IMR-90 (cell line): ENCODE measurements around the gene TLCD4. TPM values are rescaled to one million over a fixed set of nuclear protein-coding genes. Genes with fewer than 3 reads are reported as not detected.

ENCODE experiments used
- ATAC-seq: fragments of 200-7000 bp; cut with Tn5 transposase; 2 replicates; pipeline ENCODE4 v1.9.1; 2020; ENCODE audit warnings: low read depth, mild to moderate bottlenecking, moderate library complexity
- BruUV-seq: library from RNA; stranded (reverse); fragments of 400-500 nt; replicated peaks from 2 replicates; lab custom pipeline; 2021; lab: Mats Ljungman, UMichigan
- CTCF ChIA-PET: fragments of 300-600 bp; formaldehyde crosslinking; extraction: SDS; loops from one replicate; lab custom pipeline; 2021; ENCODE audit warnings: antibody characterized with exemption; lab: Yijun Ruan, JAX
- POLR2A ChIA-PET: fragments of 300-600 bp; sonication (Branson Sonifier 250); formaldehyde crosslinking; loops from one replicate; lab custom pipeline; 2022; ENCODE audit warnings: antibody characterized with exemption; ENCODE audit not compliant: unreplicated experiment; lab: Charles Lee
- DNase-seq: peaks from one replicate; pipeline ENCODE4 v3.0.0; 2013
- H2AFZ ChIP-seq: replicated peaks from 2 replicates; pipeline ENCODE3; 2013; ENCODE audit warnings: low read length, mild to moderate bottlenecking; ENCODE audit not compliant: poor library complexity
- H2AK5ac ChIP-seq: 2 replicates; pipeline ENCODE4 v1.6.1; 2013; ENCODE audit warnings: low read depth, low read length, inconsistent platforms
- H2AK9ac ChIP-seq: replicated peaks from 2 replicates; pipeline ENCODE3; 2013; ENCODE audit warnings: mild to moderate bottlenecking, low read depth, low read length, moderate library complexity; ENCODE audit not compliant: poor library complexity
- H2BK120ac ChIP-seq: 2 replicates; pipeline ENCODE4 v1.6.1; 2013; ENCODE audit warnings: low read depth, low read length, inconsistent platforms
- H2BK15ac ChIP-seq: 3 replicates; pipeline ENCODE4 v1.6.1; 2013; ENCODE audit warnings: low read depth, low read length, inconsistent platforms
- H2BK20ac ChIP-seq: 2 replicates; pipeline ENCODE4 v1.6.1; 2013; ENCODE audit warnings: low read depth, mild to moderate bottlenecking, inconsistent platforms, low read length, moderate library complexity
- H2BK5ac ChIP-seq: 2 replicates; pipeline ENCODE4 v1.6.1; 2013; ENCODE audit warnings: mild to moderate bottlenecking, low read depth, low read length, inconsistent platforms; ENCODE audit not compliant: poor library complexity, severe bottlenecking
- H3K14ac ChIP-seq: replicated peaks from 2 replicates; pipeline ENCODE4 v1.6.1; 2013; ENCODE audit warnings: low read depth, low read length, inconsistent platforms
- H3K18ac ChIP-seq: 2 replicates; pipeline ENCODE4 v1.6.1; 2013; ENCODE audit warnings: low read depth, low read length, control low read depth
- H3K23ac ChIP-seq: 2 replicates; pipeline ENCODE4 v1.6.1; 2013; ENCODE audit warnings: low read depth, low read length, inconsistent platforms
- H3K27ac ChIP-seq: 2 replicates; pipeline ENCODE4 v1.5.1; 2013; ENCODE audit warnings: mild to moderate bottlenecking, control low read depth, low read length; ENCODE audit not compliant: insufficient read depth
- H3K27me3 ChIP-seq: 2 replicates; pipeline ENCODE4 v1.6.1; 2013; ENCODE audit warnings: low read length; ENCODE audit not compliant: control insufficient read depth, insufficient read depth
- H3K36me3 ChIP-seq: 2 replicates; pipeline ENCODE4 v1.6.1; 2013; ENCODE audit warnings: low read length, mixed read lengths; ENCODE audit not compliant: control insufficient read depth, insufficient read depth
- H3K4ac ChIP-seq: 2 replicates; pipeline ENCODE4 v1.6.1; 2013; ENCODE audit warnings: low read depth, low read length, inconsistent platforms
- H3K4me1 ChIP-seq: 2 replicates; pipeline ENCODE4 v1.6.1; 2013; ENCODE audit warnings: low read length, mixed read lengths; ENCODE audit not compliant: control insufficient read depth, insufficient read depth
- H3K4me2 ChIP-seq: 2 replicates; pipeline ENCODE4 v1.6.1; 2013; ENCODE audit warnings: low read depth, mild to moderate bottlenecking, control low read depth, low read length, moderate library complexity
- H3K4me3 ChIP-seq: 2 replicates; pipeline ENCODE4 v1.5.1; 2013; ENCODE audit warnings: low read depth, mild to moderate bottlenecking, control low read depth, low read length, moderate library complexity; ENCODE audit not compliant: insufficient read depth
- H3K56ac ChIP-seq: 2 replicates; pipeline ENCODE4 v1.6.1; 2013; ENCODE audit warnings: low read length, inconsistent platforms; ENCODE audit not compliant: insufficient read depth; ENCODE audit errors: extremely low read depth
- H3K79me1 ChIP-seq, 2 experiments: 2 replicates each; pipeline ENCODE4 v1.6.1; 2013; ENCODE audit warnings: low read length in 2 of 2, inconsistent platforms in 1 of 2, low read depth in 1 of 2
- H3K9ac ChIP-seq: 2 replicates; pipeline ENCODE4 v1.6.1; 2013; ENCODE audit warnings: low read depth, low read length, control low read depth
- H3K9me1 ChIP-seq: 2 replicates; pipeline ENCODE4 v1.6.1; 2013; ENCODE audit warnings: low read length, inconsistent platforms; ENCODE audit not compliant: insufficient read depth
- H3K9me3 ChIP-seq: 2 replicates; pipeline ENCODE4 v1.6.1; 2013; ENCODE audit warnings: low read length; ENCODE audit not compliant: control insufficient read depth, insufficient read depth
- H4K20me1 ChIP-seq: 2 replicates; pipeline ENCODE4 v1.6.1; 2013; ENCODE audit warnings: low read length, inconsistent platforms; ENCODE audit not compliant: insufficient read depth
- H4K5ac ChIP-seq: 2 replicates; pipeline ENCODE4 v1.6.1; 2013; ENCODE audit warnings: mild to moderate bottlenecking, low read depth, low read length, control low read depth
- H4K8ac ChIP-seq, 2 experiments: 2 replicates each; pipeline ENCODE4 v1.6.1; 2013; ENCODE audit warnings: low read depth in 2 of 2, low read length in 2 of 2, control low read depth in 1 of 2, inconsistent platforms in 1 of 2
- H4K91ac ChIP-seq: 2 replicates; pipeline ENCODE4 v1.6.1; 2013; ENCODE audit warnings: low read depth, low read length, inconsistent platforms; ENCODE audit not compliant: insufficient read depth
- CEBPB ChIP-seq: IDR thresholded peaks from 2 replicates; pipeline ENCODE4 v1.6.1; 2012; ENCODE audit warnings: low read depth, low read length, improper control_type of control experiment
- CHD1 ChIP-seq: IDR thresholded peaks from 2 replicates; pipeline ENCODE4 v1.6.1; 2012; ENCODE audit warnings: low read depth, low read length, improper control_type of control experiment
- WGBS, 2 experiments: methylation state at CpG; one replicate each; pipeline versions ENCODE4 v1.1.5 to v1.1.7; 2013; ENCODE audit warnings: missing lambda C conversion rate in 2 of 2; ENCODE audit not compliant: insufficient read length in 1 of 2; ENCODE audit errors: extremely low coverage in 2 of 2; 5-methylcytosine and 5-hydroxymethylcytosine counted together
- dilution Hi-C: fragments of 300-500 bp; cut with HindIII; formaldehyde crosslinking; loops from one replicate; pipeline ENCODE4 v1.14.3; 2018; ENCODE audit warnings: low sequenced_read_pairs; ENCODE audit not compliant: unreplicated experiment
- in situ Hi-C: fragments of 300-500 bp; cut with MboI; formaldehyde crosslinking; loops from 3 replicates; pipeline ENCODE4 v1.14.3; 2019; ENCODE audit warnings: low sequenced_read_pairs, inconsistent platforms, mixed read lengths
- intact Hi-C: fragments of 100-400 bp; cut with micrococcal nuclease; formaldehyde crosslinking; loops from 2 replicates; pipeline ENCODE4 v1.10.0; 2022
- polyA plus RNA-seq, 3 experiments: library from polyadenylated mRNA; depleted of rRNA; stranded (reverse); fragments of >200 nt; gene quantifications; 2 replicates each; pipeline ENCODE4 v1.2.3, GENCODE V29; 2012; ENCODE audit warnings: low replicate concordance in 1 of 3
- total RNA-seq: library from RNA; depleted of rRNA; stranded (reverse); fragments of >200 nt; gene quantifications from 2 replicates; pipeline ENCODE4 v1.2.3, GENCODE V29; 2012

Gene TLCD4
- total and polyA plus RNA-seq, 2 of the 4 experiments (the other 2 are of a cell fraction) = 0.22 to 0.36 TPM

DNA sequence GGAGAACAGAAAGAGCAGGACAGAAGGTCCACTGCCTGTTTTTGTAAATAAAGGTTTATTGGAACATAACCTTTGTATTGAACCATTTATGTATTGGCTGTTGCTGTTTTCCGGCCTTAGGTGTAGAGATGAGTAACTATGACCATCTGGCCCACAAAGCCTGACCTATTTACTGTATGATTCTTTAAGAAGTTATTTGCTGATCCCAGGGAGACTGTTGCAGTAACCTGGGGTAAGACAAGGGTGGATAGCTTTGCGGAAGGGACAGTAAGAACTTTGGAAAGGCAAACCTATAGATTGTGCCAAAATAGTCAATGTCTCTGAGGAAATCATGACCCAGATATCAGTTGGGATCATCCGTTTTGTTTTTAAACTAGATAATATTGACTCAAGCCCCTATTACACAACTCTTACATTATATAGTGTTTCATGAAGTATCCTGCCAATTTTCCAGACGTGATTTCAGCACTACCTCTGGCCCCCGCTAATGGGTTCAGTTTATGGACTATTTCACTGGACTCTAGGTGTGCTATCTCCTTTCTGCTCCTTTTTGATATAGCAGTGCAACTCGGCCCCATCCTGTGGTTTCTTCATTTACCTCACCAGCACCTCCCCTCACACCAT, 20.8 kb upstream of the TLCD4 start:
- Histone ChIP-seq H3K36me3 (no peaks in the 10 kb centered on the region), H3K9me1 (no peaks in the 10 kb centered on the region), H4K5ac (no peak overlapping the region; the same call in 1 of the 2 replicates), H2AFZ (no peak overlapping the region), H3K4me3 (no peak overlapping the region), H3K9ac (no peak overlapping the region), H2BK5ac (no peak overlapping the region), H3K79me1 (no peaks in the 10 kb centered on the region), H3K9me3 (no peaks in the 10 kb centered on the region), H3K4me2 (peak overlapping the region; percentile 52; the same call in 1 of the 2 replicates), H3K27me3 (no peaks in the 10 kb centered on the region), H3K23ac (peak overlapping the region; percentile 34; the same call in 1 of the 2 replicates), H3K27ac (peak overlapping the region; percentile 54; the same call in 1 of the 2 replicates), H4K20me1 (no peaks in the 10 kb centered on the region), H2AK9ac (no peak overlapping the region), H3K4ac (peak overlapping the region; percentile 64; the same call in 1 of the 2 replicates), H3K14ac (peak overlapping the region; percentile 60), H2BK20ac (peak overlapping the region; percentile 75), H2BK120ac (peak overlapping the region; percentile 82), H3K18ac (peak overlapping the region; percentile 47), H2BK15ac (no peak overlapping the region; the same call in 2 of the 3 replicates), H4K8ac (peak overlapping the region in 1 of 2 experiments; percentile 56; a peak in 1 of 4 replicates), H3K4me1 (peaks cover 2% of the 10 kb centered on the region; the same call in 1 of the 2 replicates), H4K91ac (0 out of 2 replicates have a peak overlapping the region, but pooled peaks have one; percentile 35), H2AK5ac (no peak overlapping the region), H3K56ac (no peak overlapping the region)
- ChIA-PET POLR2A (no interaction called here), CTCF (no interaction called here)
- no TSS peak for BruUV-seq
- DNase-seq (peak; percentile 31), ATAC-seq (peak; percentile 55)
- intact Hi-C loops = no loop called here
- TF ChIP-seq CEBPB (peak; percentile 23; the same call in 1 of the 2 replicates), CHD1 (no peak)
- 52% methylated on average over 2 of the region's 6 CpGs; no CpG with 5 or more reads in 1 of the 2 experiments for WGBS, 2 experiments
- dilution Hi-C loops = no loop called here
- in situ Hi-C loops = no loop called here
